Activated CD8-positive, alpha-beta memory T cell treated with anti-CD3 and anti-CD28 coated beads, Interleukin-2, amount 50 U/mL, for 1 hour (primary cell): ENCODE results near the gene STAT4.
"Not testable (repeated sequence)": the region's sequence is repeated elsewhere in the genome, so short reads cannot be mapped to it uniquely, and the experiment has no call there.

ENCODE experiments used
- DNase-seq: peaks from one replicate; pipeline ENCODE4 v3.0.0-alpha.2; 2020; ENCODE audit errors: extremely low read depth

The STAT4 gene

DNA sequence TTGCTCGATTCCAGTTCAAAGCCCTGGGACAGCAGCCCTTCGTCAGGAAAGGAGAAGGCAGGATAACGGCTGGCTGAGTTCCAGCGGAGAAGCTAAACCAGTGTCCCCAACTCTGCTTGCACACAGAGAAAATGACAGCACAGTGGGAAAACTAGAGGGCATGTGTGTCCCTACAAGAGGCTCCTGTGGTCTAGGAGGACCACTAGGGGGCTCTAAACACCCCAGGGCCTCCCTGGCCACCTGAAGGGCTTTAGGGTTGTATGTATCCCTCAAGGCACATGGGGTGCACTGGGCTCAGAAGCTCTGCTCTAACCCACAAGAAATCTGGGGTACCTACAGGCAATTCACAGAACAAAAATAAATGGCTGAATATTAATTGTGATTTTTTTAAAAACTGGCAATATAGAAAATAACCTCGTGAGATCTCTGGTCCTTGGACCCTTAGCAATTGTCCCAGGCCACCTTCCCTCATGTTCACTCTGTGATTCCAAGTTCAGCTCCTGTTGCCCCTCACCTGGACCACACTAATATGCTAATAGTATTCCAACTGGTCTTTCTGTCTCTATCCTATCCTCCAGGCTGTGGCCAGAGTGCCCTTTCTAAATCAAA, 154.4 kb downstream of the STAT4 start:
- no peak for DNase-seq

DNA sequence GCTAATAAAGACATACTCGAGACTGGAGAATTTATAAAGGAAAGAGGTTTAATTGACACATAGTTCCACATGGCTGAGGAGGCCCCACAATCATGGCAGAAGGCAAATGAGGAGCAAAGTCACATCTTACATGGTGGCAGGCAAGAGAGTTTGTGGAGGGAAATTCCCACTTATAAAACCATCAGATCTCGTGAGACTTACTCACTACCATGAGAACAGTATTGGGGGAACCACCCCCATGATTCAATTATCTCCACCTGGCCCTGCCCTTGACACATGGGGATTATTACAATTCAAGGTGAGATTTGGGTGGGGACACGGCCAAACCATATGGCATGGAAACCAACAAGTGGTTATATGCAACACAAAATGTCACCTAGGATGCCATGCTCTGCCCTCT, 155.5 kb downstream of the STAT4 start:
- not testable (repeated sequence) for DNase-seq

DNA sequence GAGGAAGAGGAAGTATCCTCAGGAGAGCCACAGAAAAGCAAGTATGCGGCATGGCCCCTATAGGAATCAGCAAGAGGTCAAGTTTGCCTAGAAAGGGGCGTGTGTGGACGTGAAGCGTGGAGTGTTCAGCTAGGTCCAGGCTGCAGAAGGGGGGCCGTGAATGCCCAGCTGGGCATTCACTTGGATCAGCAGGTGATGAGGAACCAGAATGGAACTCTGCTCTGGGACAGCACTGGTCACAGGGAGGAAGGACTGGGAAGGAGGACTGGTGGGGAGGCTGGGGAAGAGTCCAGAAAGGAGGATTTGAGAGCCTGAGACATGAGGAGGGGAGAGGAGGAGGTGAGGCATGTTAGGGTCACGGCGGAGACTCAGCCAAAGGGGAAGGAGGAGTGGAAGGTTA, 156.6 kb downstream of the STAT4 start:
- no peak for DNase-seq

DNA sequence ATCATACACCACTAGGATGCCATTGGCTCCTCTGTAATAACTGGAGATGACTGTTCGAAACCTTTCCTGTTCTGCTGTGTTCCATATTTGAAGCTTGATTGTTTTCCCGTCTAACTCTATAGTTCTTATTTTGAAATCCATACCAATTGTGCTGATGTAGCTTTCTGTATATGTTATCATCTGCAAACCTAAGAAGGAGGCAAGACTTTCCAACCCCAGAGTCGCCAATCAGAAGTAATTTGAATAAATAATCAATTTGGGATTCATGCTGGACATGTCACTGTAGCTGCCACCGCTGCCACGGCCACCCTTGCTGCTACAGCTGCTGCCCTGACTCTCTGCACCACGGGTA, 157.5 kb downstream of the STAT4 start:
- no peak for DNase-seq

DNA sequence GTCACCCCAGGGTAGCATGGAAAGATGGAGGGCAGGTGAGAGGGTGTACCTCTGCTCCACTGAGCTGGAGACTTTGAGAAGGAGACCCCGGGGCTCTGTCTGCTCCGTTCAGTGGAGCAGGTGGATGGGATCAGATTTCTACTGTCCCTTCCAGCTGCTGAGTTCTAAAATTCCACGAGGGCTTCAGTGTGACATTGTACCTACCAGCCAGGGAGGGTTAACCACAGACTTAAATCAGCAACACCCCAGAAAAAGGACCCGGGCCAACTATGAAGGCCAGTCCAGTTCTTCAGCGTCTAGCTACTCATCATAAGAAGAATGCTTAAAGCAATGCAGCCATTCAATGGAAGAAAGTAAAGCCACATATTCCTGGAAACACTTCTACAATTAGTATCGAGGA, 160.7 kb downstream of the STAT4 start:
- DNase-seq, result no peak

DNA sequence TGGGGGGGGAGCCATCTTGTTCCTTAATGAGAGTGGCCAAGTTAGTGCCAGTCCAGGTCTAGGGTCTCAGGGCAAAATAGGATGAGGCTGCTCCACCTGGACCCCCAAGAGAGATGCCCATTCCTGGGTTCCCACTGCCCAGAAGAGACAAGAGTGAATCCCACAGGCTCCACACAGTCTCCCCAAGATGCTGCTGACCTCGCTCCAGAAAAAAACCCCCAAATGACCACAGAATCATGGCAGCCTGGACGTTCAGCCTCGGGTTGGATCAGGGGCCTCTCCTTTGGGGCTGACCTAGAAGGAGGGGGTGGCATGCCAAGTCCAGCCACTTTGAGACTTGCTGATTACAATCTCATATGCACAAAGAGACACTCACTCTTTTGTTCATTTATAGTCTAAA, 161.9 kb downstream of the STAT4 start:
- no peak for DNase-seq

DNA sequence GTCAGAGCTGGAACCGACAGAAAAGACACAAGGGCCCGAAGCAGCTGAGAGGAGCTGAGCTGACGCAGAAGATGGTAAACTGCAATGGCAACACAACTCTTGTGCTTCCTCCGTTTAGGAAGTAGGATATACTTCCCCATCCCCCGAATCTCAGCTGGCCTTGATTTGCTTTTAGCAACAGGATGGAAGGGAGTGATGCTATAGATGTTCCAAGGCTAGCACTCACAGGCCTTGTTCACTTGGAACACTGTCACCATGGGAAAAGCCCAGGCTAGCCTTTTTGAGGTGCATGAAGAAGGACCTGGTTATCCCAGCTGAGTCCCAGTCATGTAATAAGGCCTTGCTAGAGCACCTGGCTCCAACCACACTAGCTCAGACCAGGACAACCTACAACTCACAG, 162.9 kb downstream of the STAT4 start:
- no peak for DNase-seq

DNA sequence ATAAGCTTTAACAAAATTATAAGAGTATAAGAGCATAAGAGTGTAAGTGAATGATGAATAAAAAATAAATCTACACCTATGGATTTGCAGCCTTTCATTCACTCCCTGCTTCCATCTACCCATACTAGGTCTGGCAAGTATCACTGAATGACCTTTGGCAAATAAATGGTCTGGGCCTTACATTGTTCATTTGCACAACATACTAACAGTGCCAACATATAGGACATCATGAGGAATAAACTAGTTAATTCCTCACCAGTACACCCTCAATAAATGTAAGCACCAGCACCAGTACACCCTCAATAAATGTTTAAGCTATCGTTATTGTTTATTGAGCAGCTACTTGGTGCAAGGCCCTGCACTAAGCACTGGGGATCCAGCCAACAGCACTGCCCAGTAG, 163.7 kb downstream of the STAT4 start:
- DNase-seq, result no peak

DNA sequence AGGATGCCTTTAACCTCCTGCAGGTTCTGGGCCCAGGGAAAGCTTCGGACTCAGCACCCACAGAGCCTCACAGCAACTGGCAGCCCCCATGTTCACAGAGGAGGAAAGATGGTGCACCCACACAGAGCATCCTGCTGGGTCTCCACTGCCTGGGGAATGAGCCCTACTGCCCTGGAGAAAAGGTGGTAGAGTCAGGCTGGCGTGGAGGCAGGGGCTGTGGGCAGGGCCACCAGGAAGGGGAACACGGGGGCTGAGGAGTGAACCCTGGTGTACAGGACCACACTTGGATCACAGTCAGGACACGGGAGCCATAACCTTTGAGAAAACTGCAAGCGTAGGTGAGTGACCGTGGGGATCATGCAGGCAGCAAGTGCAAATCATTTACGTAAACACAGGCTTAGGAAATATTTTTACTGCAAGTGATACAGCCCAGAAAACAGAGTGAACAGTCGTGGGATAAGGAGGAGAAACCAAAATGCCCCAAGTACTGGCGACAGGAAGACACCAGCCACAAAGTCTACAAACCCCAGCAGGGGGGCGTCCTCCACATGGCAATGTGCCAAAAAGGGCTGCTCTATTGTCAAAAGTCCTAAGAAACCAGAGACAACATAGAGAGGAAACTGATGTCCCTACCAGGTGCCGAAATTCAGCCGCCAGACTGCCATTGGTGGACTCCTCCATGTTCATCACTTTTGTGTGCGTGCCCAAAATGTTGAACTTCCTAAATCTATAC, 164.4 kb downstream of the STAT4 start:
- DNase-seq, result no peak

DNA sequence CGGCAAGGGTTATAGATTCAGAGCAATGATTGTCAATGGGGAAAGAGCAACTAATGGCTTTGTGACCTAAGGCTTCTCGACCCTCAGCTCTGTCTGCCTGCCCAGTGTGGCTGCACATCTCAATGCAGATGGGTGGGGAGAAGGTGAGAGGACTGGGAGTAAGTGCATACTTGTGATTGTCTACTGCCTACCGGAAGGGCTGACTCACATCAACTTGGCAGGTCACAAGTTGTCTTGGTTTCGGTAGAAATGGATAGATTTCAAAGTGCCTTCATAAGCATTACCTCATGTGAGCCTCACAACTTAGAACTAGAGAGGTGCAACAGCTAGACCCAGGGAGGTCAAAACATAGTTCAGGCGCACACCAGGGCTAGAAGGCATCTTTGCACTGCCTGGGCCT, 166.2 kb downstream of the STAT4 start:
- no peak for DNase-seq

DNA sequence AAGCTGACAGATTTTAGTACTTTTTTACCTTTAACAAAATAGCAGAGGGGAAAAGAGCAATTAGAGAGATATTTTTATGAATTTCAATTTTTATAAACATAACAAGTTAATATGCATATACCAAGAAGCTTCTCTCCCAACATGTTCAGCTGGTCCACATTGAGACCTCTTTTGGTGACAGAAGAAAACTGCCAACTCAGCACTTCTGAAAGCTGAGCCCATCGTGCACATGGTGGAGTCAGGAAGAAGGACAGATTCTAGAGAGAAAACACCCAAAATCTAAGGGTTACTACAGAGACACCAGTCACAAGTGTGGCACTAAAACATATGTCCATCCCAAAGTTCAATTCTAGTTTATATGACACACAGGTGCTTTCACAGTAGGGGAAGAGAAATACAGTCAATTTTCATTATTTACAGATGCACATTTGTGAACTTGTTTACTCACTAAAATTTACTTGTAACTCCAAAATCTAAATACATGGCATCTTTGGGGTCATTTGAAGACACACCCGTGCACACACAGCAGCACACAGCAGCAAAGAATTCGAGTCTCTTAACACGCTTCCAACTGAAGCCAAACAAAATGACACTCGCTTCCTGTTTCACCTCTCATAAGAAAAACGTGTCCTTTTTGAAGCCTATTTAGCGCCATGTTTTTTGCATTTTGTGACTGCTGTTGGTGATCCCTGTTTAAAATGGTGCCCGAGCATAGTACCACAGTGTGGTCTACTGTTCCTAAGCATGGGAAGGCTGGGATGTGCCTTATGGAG, 168.3 kb downstream of the STAT4 start:
- no peak for DNase-seq

DNA sequence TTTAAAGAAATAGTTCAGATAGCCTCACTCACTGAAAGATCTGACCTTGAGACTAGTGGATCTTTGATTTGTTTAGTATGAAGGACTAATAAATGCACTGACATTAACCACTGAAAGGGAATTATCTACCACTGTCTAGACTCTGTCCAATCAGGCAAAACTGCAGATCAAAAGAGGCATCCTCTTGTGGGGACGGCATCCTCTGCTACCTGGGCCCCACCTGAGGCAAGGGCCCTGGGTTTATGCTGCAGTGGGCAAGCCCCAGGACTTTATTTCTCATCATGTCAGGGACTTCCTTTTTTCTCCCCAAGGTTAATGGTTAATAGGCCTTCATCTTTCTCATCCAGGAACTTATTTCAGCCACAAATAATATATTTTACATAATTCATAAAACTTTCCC, 169.1 kb downstream of the STAT4 start:
- DNase-seq, result no peak

DNA sequence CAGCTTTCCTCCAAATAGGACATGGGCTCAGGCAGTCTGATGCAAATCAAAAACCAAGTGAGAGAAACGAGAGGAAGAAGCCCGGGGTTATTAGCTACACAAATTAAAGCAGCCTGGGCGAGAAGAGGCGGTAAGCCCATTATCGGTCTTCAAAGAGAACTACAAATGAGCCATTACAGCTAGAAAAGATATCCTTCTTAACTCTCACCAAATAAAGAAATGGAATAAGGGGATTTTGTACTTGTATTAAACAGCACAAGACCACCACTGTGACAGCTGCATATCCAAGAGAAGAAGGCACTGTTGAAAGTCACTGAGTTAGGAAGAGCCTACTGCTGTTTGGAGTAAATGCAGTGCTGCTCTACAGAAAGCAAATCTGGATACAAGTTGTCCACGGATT, 169.5 kb downstream of the STAT4 start:
- no peak for DNase-seq

DNA sequence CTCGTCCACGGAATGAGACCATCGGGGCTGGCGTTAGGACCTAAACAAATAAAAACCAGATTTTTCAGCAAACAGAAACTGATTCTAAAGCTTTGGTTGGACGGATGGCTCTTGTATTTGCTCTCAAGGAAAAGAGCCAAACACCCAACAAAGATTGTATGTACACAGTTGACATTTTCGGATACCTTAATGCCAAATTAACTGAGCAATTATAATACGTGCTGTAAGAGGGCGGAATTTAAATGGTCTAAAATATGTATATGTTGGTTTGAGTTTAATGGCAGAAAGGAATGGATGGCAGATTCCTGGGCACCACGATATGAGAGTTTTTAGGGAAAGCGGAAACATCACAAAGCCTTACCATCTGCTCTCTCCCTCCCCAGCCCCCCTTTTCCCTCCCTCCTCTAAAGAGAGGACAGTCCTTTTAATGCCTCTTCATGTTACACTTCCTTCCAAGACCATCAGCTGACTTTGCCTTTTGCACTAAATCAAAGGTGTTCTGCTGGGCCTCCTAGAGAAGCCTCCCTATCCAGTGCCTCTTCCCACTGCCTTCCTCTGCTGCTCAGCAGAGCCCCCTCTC, 170.1 kb downstream of the STAT4 start:
- no peak for DNase-seq

DNA sequence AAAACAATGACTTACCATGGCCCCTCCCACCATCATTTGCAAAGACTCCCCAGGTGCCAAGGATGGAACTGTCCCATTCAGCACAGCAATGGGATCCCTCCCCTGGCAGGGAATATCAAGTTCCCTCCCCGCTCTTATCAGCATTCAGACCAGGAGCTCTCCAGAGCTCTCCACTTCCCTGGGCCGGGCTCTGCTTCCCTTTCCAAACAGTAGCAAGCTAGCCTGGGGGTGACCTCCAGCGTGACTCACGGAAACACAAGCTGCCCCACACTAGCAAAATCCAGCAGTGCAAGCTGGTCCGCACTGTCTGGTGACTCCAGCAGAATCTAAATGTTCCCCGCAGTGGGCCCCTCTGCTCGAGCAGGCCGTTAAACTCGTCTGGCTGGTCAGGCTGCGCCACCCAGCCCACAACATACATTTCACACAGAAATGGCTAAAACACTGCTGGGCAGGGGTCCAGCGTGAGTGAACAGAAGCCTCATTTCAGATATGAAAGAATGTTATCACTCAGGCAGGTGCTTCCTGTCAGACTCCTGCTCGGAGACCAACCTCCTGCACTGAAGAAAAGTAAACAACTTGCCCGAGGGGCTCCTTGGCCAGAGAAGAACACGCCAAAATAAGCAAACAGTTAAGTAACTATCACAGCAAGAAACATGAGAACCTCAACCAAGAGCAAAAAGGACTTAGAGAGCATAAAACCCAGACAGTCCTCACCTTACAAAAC, 170.7 kb downstream of the STAT4 start:
- no peak for DNase-seq
